Activated T-helper 2 cell treated with anti-CD3 and anti-CD28 coated beads, Interferon-gamma antibody, Interleukin-2, Interleukin-4, amounts not matched to agents 10 μg/mL and 5 μg/mL and 100 μg/mL, durations not matched to agents 14 hours and 24 hours and 36 hours (primary cell): Measurements from ENCODE around the gene LMO3. TPM values are rescaled to one million over a fixed set of nuclear protein-coding genes. Genes with fewer than 3 reads are reported as not detected.

Source experiments
- DNase-seq: peaks from one replicate; pipeline ENCODE4 v3.0.0; 2021; ENCODE audit warnings: low spot score
- H3K27ac Mint-ChIP-seq: one replicate; pipeline ENCODE4 v1.8.0; 2021; ENCODE audit warnings: mixed read lengths
- H3K27me3 Mint-ChIP-seq: one replicate; pipeline ENCODE4 v1.8.0; 2021; ENCODE audit warnings: low read depth, mixed read lengths
- H3K36me3 Mint-ChIP-seq: one replicate; pipeline ENCODE4 v1.8.0; 2021; ENCODE audit warnings: low read depth, mixed read lengths
- H3K4me1 Mint-ChIP-seq: one replicate; pipeline ENCODE4 v1.8.0; 2021; ENCODE audit warnings: low read depth, mixed read lengths
- H3K4me3 Mint-ChIP-seq: one replicate; pipeline ENCODE4 v1.8.0; 2021; ENCODE audit warnings: low read depth, mild to moderate bottlenecking, moderate library complexity, mixed read lengths
- H3K9me3 Mint-ChIP-seq: one replicate; pipeline ENCODE4 v1.8.0; 2021; ENCODE audit warnings: mixed read lengths
- intact Hi-C: fragments of 100-400 bp; cut with micrococcal nuclease; formaldehyde crosslinking; loops from one replicate; pipeline ENCODE4 v1.15.1; 2023
- total RNA-seq: library from RNA; stranded (reverse); gene quantifications from 2 replicates; pipeline ENCODE4 v1.2.3, GENCODE V29; 2022

Gene LMO3
- total RNA-seq, 1 donor from 2014 or later: not detected

- peaks cover 4% of the 10 kb centered on the region for H3K9me3 Mint-ChIP-seq
- intact Hi-C loops: no loop called here
- no peak overlapping the region for H3K27ac Mint-ChIP-seq
- no peaks in the 10 kb centered on the region for H3K36me3 Mint-ChIP-seq
- no peaks in the 10 kb centered on the region for H3K27me3 Mint-ChIP-seq
- no peak overlapping the region for H3K4me3 Mint-ChIP-seq
- no peaks in the 10 kb centered on the region for H3K4me1 Mint-ChIP-seq
- DNase-seq: no peak
These were observed 15.3 kb downstream of the LMO3 start for GRCh38 chr12:16590645-16591044.

DNA sequence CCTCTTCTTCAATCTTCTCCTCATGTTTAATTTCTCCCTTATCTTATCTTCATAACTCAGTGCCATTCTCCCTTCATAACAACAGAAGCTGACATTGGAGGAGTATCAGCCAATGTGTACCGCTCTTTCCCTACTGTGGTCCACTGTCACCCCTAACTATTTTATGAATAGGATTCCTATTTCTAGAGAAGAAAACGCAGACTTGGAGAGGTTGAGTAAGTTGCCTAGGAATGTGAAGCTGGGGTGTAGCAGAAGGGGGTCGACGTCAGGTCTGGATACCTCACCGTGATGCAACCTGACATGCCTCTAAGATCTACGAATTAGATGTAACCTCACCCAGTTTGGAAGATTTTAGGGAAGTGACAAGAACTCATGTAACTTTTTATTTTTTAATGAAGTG, 17.1 kb downstream of the LMO3 start:
- Mint-ChIP-seq H3K9me3 (peaks cover 11% of the 10 kb centered on the region), H3K4me3 (no peak overlapping the region), H3K4me1 (no peaks in the 10 kb centered on the region), H3K36me3 (no peaks in the 10 kb centered on the region), H3K27me3 (no peaks in the 10 kb centered on the region), H3K27ac (no peak overlapping the region)
- DNase-seq: no peak
- intact Hi-C loops: no loop called here

DNA sequence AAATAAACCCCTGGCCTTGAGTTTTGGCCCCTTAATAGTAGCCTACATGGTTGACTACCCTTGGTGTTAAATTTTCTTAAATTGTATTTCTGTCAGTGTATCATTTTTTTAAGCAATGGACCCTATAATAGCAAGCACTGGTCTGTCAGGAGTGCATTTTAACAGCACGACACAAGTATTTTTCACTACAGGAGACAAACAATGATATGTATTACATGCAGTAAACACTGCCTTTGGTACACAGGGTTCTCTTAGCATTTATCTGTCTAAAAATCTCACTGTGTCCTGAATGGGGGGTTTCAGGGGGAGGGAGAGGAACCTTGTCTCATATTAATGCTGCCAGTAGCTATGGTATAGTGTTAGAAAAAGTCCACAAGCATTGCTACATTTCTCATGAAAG, 18.4 kb downstream of the LMO3 start:
- Mint-ChIP-seq H3K27me3 (no peaks in the 10 kb centered on the region), H3K27ac (no peak overlapping the region), H3K36me3 (no peaks in the 10 kb centered on the region), H3K4me1 (no peaks in the 10 kb centered on the region), H3K4me3 (no peak overlapping the region), H3K9me3 (peaks cover 21% of the 10 kb centered on the region)
- intact Hi-C loops: no loop called here
- no peak for DNase-seq

- Mint-ChIP-seq H3K4me1 (no peaks in the 10 kb centered on the region), H3K36me3 (no peaks in the 10 kb centered on the region), H3K9me3 (peaks cover 26% of the 10 kb centered on the region), H3K27me3 (no peaks in the 10 kb centered on the region), H3K4me3 (no peak overlapping the region), H3K27ac (no peak overlapping the region)
- DNase-seq: no peak
- intact Hi-C loops: no loop called here
These were observed 18.9 kb downstream of the LMO3 start for GRCh38 chr12:16587110-16587453.

GRCh38 chr12:16586350-16587109, 19.4 kb downstream of the LMO3 start:
- H3K27ac Mint-ChIP-seq: no peak overlapping the region
- H3K4me1 Mint-ChIP-seq: no peaks in the 10 kb centered on the region
- H3K27me3 Mint-ChIP-seq: no peaks in the 10 kb centered on the region
- no peaks in the 10 kb centered on the region for H3K36me3 Mint-ChIP-seq
- intact Hi-C loops: no loop called here
- H3K9me3 Mint-ChIP-seq: peaks cover 27% of the 10 kb centered on the region
- H3K4me3 Mint-ChIP-seq: no peak overlapping the region
- DNase-seq: no peak

DNA sequence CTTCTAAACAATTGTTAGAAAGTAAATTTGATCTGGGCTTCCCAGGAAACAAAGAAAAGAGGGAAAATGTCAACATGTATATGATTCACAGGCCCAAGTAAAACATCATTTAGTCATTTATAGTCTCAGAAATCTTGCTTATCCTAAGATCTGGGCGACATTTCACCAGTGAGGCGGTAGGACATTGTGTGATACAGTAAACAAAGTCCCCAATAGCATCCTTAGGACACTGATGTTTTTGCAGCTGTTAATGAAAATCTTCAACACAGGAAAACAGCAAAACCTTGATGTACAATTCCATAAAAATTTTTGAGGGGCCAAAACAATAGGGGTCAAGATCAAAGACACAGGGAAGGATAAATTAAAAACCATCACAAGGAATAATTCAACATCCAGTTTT, 20.2 kb downstream of the LMO3 start:
- H3K27me3 Mint-ChIP-seq: no peaks in the 10 kb centered on the region

DNA sequence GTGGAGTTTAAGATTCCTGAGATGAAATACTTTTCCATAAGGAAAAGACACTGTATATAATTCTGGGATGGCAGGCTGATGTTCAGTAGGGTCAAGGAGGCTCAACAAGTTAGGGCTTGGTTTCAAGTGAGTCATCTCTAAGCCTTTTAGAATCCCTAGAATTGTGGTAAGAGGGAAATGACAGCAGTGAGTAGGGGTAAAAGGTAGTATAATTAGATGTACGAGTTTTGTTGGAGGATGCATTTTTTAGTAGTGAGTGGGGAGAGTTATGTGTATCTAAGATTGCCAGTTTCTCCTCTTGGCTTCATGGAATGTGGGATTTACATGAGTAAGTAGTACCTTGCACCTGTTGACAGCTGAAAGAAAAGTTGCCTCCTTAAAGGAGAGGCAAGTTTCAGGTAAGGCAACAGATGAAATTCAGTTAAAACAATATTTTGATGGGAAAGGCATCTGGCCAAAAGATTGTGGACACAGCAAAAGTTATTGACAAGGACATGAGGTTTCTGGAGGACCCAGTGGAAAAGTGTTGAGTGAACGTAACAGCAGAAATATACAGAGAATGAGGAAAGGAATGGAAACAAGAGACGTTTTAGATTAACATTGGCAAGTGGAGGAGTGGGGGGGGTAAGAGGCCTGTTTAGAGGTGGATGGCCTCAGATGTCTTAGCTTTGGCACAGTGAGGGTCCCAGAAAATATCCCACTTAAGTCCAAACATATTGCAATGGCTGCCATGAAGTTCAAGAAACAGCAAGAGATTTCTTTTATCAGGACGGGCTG, 21.8 kb downstream of the LMO3 start:
- peaks cover 27% of the 10 kb centered on the region for H3K9me3 Mint-ChIP-seq
- no peak for DNase-seq
- no peak overlapping the region for H3K27ac Mint-ChIP-seq
- intact Hi-C loops: no loop called here
- H3K4me3 Mint-ChIP-seq: no peak overlapping the region
- H3K4me1 Mint-ChIP-seq: no peaks in the 10 kb centered on the region
- no peaks in the 10 kb centered on the region for H3K36me3 Mint-ChIP-seq
- H3K27me3 Mint-ChIP-seq: no peaks in the 10 kb centered on the region

More for the DNA sequence above, 20.2 kb downstream of the LMO3 start:
- DNase-seq: no peak
- H3K4me3 Mint-ChIP-seq: no peak overlapping the region
- no peak overlapping the region for H3K27ac Mint-ChIP-seq
- no peaks in the 10 kb centered on the region for H3K36me3 Mint-ChIP-seq
- H3K4me1 Mint-ChIP-seq: no peaks in the 10 kb centered on the region
- intact Hi-C loops: no loop called here
- H3K9me3 Mint-ChIP-seq: peaks cover 27% of the 10 kb centered on the region

GRCh38 chr12:16581416-16581815, 24.5 kb downstream of the LMO3 start:
- no peaks in the 10 kb centered on the region for H3K36me3 Mint-ChIP-seq
- peaks cover 25% of the 10 kb centered on the region for H3K9me3 Mint-ChIP-seq
- no peaks in the 10 kb centered on the region for H3K27me3 Mint-ChIP-seq
- intact Hi-C loops: no loop called here
- no peak overlapping the region for H3K27ac Mint-ChIP-seq
- DNase-seq: no peak
- H3K4me3 Mint-ChIP-seq: no peak overlapping the region
- no peaks in the 10 kb centered on the region for H3K4me1 Mint-ChIP-seq

DNA sequence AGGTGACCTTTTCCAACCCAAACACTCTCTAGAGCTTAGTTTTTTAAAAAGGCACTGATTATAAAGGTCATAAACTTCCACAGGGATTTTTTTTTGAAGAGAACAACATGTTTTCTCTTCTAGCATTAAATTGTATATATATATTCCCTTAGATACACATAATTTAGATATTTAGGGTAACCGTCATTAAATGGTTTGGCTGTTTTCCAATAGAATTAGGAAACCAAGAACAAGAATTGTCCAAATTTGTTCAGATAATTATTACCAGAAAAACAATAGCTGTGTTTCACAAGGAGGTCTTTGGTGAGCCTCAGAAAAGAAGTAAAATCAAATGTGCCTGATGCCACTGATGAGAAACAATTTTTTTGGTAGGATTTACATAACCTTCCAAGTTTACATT, 26.9 kb downstream of the LMO3 start:
- H3K27me3 Mint-ChIP-seq: no peaks in the 10 kb centered on the region
- intact Hi-C loops: no loop called here
- H3K36me3 Mint-ChIP-seq: no peaks in the 10 kb centered on the region
- no peak for DNase-seq
- H3K27ac Mint-ChIP-seq: no peak overlapping the region
- no peaks in the 10 kb centered on the region for H3K4me1 Mint-ChIP-seq
- no peak overlapping the region for H3K4me3 Mint-ChIP-seq
- H3K9me3 Mint-ChIP-seq: peaks cover 24% of the 10 kb centered on the region

GRCh38 chr12:16573398-16574077, 32.4 kb downstream of the LMO3 start:
- H3K36me3 Mint-ChIP-seq: no peaks in the 10 kb centered on the region
- no peaks in the 10 kb centered on the region for H3K4me1 Mint-ChIP-seq
- no peak overlapping the region for H3K27ac Mint-ChIP-seq
- DNase-seq: no peak
- no peaks in the 10 kb centered on the region for H3K27me3 Mint-ChIP-seq
- no peak overlapping the region for H3K4me3 Mint-ChIP-seq
- peaks cover 6% of the 10 kb centered on the region for H3K9me3 Mint-ChIP-seq
- intact Hi-C loops: no loop called here

- H3K9me3 Mint-ChIP-seq: peaks cover 12% of the 10 kb centered on the region
- H3K36me3 Mint-ChIP-seq: no peaks in the 10 kb centered on the region
- H3K4me3 Mint-ChIP-seq: no peak overlapping the region
- H3K27me3 Mint-ChIP-seq: no peaks in the 10 kb centered on the region
- DNase-seq: no peak
- intact Hi-C loops: no loop called here
- no peaks in the 10 kb centered on the region for H3K4me1 Mint-ChIP-seq
- H3K27ac Mint-ChIP-seq: no peak overlapping the region
These were observed 37.1 kb downstream of the LMO3 start for GRCh38 chr12:16568873-16569272.

DNA sequence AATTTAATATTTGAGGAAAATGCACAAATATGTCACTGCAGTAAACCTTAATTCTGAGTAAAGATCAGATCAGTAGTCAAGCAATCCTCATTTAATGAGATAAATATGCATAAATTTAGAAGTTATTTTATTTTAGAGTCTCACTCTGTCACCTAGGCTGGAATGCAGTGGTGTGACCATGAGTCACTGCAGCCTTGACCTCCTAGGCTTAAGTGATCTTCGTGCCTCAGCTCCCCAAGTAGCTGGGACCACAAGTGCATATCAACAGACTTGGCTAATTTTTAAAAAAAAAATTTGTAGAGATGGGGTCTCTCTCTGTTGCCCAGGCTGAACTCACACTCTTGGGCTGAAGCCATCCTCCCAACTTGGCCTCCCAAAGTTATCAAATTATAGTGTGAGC, 41.3 kb downstream of the LMO3 start:
- Mint-ChIP-seq H3K36me3 (no peaks in the 10 kb centered on the region), H3K27ac (no peak overlapping the region), H3K4me3 (no peak overlapping the region), H3K4me1 (no peaks in the 10 kb centered on the region), H3K27me3 (no peaks in the 10 kb centered on the region), H3K9me3 (peaks cover 12% of the 10 kb centered on the region)
- intact Hi-C loops: no loop called here
- DNase-seq: no peak

DNA sequence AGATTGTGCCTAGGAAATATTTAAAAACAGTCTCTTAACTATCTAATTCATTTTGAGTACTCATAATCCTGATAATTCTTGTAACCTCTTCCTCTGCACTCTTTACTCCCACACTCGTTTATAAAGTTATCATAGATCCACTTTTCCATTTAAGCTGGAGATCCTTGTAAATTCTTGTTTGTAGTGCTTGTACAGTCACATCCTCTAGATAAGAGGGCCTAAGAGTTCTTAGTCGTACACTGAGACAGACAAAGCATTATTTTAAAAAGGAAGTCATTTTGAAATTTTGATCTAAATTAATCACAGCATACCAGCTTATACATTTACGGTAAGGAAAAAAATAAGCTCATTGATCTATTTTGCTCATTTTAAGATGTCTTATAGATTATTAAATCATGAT, 42.5 kb downstream of the LMO3 start:
- DNase-seq: no peak
- no peak overlapping the region for H3K27ac Mint-ChIP-seq
- H3K36me3 Mint-ChIP-seq: no peaks in the 10 kb centered on the region
- intact Hi-C loops: no loop called here
- H3K9me3 Mint-ChIP-seq: peaks cover 12% of the 10 kb centered on the region
- no peak overlapping the region for H3K4me3 Mint-ChIP-seq
- H3K4me1 Mint-ChIP-seq: no peaks in the 10 kb centered on the region
- no peaks in the 10 kb centered on the region for H3K27me3 Mint-ChIP-seq
